HG02763 (cell line): ENCODE data around the gene ST8SIA2.
"Not testable (repeated sequence)": the region's sequence is repeated elsewhere in the genome, so short reads cannot be mapped to it uniquely, and the experiment has no call there.

ENCODE experiments used
- ATAC-seq: cut with Tn5 transposase; IDR thresholded peaks from one replicate; pipeline ENCODE4 v1.9.1; 2021; ENCODE audit warnings: mild to moderate bottlenecking, moderate library complexity; ENCODE audit not compliant: unreplicated experiment

The ST8SIA2 gene

DNA sequence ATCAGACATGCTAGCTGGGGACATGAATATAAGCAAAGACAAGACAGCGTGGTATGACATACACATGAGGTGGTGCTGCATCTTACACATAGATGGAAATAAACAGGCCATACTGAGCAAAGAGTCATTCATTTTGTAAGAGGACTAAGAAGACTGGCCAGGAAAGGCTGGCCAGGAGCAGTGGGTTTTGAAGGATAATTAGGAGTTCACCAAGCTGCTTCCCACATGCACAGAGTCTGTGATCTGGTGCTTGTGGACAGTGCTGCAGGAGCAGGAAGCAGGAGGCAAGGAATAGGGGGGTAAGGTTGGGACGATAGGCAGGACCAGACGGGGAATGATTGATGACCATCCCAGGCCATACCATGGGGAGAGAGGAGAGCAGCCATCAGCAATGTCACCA lies 41.5 kb downstream of the ST8SIA2 start:
- ATAC-seq = no peak

DNA sequence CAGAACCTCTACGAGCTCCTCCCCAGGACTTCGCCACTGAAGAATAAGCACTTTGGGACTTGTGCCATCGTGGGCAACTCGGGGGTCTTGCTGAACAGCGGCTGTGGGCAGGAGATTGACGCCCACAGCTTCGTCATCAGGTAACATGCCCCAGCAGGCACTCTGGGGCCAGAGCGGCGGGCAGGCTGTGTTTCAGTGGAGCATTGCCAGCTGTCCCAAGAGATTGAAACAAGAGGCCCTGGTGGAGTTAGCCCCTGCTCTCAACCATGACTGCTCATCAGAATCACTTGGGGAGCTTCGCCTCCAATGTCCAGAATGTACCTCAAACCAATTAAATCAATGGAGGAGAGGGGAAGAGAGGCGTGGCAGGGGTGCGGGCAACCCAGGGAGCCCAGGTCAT lies 44.8 kb downstream of the ST8SIA2 start:
- ATAC-seq = no peak

DNA sequence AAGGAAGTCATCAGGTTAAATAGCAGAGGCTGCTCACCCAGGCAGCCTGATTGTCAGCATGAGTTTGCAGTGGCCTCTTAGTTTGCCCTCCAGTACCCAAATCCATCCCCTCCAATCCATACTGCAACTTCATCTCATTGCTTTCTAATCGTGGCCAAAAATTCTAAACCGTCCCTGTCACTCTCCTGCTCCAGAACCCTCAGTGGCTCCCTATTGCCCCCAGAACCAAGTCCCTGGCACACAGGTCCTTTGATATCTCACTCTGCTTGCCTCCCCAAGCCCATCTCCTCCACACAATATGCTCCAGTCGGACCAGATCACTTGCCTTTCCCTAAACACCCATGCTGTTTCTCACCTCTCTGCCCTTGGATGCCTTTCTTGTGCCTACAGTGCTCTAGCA lies 49.7 kb downstream of the ST8SIA2 start:
- ATAC-seq = no peak

DNA sequence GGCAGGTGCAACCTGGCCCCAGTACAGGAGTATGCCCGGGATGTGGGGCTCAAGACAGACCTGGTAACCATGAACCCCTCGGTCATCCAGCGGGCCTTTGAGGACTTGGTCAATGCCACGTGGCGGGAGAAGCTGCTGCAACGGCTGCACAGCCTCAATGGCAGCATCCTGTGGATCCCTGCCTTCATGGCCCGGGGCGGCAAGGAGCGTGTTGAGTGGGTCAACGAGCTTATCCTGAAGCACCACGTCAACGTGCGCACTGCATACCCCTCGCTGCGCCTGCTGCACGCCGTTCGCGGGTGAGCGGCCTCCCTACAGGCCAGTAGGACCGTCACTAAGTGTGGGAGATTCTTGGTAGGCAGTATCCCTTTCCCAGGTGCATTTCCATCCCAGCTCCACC lies 51.0 kb downstream of the ST8SIA2 start:
- no peak for ATAC-seq

DNA sequence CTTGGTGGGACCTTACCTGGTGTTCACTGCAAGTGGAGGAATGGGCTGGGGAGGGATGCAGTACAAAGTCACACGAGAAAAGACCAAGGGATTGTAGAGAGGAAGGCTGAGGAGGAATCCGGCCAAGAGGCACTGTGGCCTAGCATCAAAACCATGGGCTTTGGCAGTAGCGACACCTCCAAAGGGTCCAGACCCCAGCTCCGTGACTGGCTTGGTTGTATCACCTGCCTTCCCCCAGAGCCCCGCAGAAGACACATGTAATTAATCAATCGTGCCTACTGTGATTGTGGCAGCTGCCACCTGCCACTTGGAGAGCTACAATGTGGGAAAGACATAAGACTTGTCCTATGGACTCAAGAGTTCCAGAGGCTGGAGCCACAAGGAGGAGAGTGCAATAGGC lies 54.7 kb downstream of the ST8SIA2 start:
- ATAC-seq = no peak

DNA sequence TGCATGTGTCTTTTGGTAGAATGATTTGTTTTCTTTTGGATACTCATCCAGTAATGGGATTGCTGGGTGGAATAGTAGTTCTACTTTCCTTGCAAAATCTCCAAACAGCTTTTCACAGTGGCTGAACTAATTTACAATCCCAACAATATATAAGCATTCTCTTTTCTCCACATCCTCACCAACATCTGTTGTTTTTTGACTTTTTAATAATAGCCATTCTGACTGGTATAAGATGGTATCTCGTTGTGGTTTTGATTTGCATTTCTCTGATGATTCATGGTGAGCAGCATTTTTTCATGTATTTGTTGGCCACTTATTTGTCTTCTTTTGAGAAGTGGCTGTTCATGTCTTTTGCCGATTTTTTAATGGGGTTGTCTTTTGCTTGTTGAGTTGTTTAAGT lies 55.8 kb downstream of the ST8SIA2 start:
- no peak for ATAC-seq

DNA sequence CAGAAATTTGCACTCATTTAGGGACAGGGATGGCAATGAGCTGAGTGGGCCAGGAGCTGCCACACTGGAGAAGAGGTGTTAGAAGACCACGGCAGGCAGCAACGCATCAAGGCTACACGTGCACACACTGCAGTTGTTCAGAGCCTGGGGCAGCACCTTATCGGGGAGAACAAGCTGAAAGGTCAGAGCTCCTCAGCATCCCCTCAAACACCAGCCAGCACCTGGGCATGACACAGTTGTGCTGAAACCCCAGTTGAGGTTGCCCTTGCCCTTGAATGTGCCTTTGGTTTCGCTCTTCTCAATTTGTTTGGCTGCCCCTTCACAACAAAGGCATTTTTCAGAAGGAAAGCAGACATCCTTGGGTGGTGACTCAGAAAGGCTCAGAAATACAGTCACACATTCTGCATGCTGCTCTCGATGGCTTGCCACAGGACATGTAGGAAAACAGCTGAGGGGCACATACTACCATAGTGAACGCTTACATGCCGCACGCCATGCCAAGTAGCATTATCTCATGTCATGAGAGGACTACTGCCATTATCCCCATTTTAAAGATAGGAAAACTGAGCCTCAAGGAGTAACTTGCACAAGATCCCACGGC lies 57.6 kb downstream of the ST8SIA2 start:
- no peak for ATAC-seq

DNA sequence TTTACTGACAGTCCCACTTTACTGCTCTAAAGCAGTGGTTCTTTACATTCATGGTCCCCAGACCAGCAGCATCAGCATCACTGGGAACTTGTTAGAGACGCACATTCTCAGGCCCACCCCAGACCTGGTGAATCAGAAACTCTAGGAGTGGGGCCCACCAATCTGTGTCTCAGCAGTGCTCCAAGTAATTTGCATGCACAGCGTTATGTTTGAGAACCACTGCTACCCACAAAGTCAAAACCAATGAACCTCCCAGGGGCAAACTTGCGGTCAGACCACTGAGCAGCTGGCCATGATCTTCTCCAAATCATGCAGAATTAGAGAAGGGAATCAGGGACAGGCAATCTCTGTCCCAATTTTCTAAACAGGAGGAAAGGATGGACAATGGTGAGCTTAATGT lies 58.5 kb downstream of the ST8SIA2 start:
- ATAC-seq = no peak

DNA sequence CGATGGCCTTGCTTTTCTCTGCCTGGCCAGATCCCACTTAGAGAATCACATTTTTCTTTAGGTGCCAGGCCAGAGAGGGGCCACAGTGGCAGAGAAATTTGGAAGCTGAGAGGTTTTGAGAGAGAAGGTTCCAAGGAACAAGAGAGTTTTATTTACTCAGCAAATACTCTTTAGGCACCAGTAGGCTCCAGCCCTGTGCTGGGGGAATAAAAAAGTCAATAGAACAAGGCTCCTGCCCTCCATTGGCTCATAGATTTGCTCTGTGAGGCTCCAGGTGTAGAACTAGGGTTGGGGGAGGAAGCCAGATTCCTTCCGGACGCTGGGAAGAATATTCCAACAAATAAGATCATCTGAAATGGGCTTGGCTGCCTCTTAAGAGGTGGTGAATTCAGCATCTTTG lies 59.9 kb downstream of the ST8SIA2 start:
- ATAC-seq = no peak

DNA sequence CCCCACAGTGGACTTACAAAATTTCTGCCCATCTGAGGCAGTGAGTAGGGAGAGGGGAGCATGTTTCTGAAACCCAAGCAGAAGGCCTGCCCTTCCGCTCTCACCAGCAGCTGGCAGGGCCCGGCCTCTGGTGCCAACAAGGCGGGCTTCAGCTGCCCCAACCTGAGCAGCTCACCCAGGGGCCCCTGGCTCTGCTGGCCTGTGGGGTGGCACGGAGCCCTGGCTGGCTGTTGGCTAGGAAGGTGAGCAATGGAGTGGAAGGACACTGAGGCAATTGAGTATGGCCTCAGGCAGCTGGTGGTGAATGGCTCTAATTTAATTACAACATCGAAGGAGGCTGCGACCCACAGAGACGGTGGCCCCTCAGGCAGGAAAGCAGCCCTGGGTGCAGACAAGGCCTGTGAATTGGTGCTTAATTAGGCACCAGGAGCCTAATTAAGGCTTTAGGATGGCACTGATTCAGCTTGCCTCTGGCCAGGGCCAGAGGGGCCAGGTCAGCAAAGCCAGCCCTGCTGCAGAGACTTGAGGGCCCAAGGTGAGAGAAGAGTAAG lies 60.9 kb downstream of the ST8SIA2 start:
- ATAC-seq = no peak

DNA sequence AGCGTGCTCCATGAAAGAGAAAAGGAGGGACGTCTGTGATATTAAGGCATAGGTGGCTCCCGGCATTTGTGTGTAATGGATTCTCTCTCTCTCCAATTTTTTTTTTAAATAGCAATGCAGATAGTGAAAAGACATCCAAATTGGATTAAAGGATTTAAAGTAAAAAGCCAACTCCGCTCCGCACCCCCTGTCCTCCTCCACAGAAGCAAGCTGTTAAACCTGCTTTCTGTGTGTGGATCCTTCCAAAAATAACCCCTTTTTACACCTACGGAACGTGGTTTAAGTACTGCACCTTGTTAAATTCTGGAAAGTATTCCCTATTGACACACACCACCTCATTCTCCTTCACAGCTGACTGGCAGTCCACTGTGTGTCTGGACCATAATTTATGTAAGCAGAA lies 61.6 kb downstream of the ST8SIA2 start:
- ATAC-seq = no peak

DNA sequence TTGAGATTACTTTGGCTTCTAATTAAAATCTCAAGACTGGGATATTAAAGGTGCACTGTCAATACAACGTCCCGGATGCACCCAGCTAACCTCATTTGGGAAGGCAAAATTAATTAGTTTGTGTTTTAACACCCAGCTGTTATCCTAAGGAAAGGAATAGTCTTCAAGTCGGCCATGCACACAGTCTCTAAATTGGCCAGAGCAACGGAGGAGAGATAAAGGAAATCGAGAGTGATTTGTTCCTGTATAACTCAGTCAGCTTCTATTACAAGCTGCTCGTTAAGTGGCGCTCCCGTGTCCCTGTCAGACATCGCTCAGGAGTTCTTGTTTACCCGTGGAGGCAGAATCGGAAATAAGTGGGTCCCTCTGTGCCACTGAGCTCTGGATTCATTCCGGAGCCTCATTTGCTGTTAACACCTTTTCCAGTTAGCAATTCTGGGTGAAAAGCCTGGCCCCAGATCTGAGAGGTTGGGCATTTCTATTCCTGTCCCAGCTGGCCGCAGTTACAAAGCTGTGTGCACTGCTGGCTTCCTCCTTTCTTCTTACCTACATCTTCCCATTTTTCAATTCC lies 63.9 kb downstream of the ST8SIA2 start:
- no peak for ATAC-seq

DNA sequence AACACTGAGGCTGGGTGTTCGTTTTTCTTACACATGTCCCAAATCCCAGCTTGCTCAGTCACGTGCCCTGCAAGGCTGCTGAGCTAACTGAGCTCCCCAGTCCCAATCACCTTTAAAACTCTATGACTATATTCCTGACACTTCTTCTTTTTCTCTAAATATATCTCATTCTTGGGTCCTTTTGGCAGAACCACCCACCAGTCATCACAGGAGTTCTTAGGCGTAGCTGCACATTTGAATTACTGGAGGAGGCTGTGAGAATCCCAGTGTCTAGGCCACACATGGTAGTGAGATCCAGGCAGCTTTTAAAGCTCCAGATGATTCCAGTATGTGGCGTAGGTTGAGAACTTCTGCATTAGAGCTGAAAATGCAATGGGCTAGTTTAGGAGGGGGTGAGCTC lies 66.3 kb downstream of the ST8SIA2 start:
- no peak for ATAC-seq

DNA sequence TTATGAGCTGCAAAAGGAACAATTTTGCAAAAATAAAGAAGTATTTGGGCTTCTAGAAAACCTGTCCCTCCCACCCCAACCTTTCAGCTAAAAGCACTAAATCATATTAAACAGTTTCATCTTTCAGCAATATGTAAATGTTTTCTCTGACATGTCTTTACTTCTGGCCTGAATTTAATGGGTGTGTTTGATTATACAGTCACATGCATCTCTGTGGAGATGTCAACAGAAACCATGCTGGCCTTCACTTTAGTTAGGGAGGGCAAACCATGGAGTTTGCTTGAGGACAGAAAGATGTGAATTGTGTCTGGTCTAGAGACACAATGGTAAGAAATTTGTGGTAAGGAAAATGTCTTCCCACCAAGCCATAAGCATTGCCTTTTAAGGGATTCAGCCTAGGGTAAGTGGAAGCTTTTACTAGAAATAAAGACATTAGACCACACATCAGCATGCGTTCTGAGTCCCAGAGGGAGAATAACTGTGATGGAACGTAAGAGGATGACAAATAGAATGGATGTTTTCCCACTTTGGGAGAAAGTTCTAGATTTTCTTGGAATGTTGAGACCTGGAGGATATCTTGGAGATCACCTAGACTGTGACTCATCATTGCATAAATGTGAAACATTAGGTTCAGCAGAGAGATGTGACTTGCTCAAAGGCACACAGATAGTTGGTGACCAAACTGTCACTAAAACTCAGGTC lies 68.9 kb downstream of the ST8SIA2 start:
- ATAC-seq = no peak

DNA sequence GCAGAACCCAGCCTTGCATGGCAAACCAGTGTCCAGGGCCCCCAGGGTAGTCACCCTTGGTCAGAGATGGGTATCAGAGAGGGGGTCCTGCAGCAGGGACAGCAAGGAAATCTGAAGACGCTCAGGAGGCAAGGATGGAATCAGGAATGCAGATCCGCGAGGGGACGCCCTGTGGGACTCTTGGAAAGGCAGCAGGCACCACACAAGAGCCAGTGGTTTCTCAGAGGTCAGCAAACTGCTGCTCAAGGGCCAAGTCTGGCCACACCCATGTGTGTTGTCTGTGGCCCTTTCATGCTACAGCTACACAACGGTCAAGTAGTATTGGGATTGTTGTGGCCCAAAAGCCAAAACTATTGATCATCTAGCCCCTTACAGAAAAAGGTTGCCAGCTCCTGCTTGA lies 69.7 kb downstream of the ST8SIA2 start:
- ATAC-seq = no peak

DNA sequence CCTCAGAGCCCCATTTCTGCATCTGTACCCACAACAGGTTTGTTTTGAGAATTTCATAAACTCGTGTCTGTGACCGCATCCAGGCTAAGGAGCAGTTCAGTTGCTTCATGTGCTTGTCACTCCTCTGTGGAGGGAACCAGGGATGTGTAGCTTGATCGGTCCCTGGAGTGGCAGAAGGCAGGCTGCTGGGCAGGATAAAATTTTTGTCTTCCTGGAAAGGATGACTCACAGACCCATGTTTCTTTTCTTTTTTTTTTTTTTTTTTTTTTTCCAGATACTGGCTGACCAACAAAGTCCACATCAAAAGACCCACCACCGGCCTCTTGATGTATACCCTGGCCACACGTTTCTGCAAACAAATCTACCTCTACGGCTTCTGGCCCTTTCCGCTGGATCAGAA lies 70.1 kb downstream of the ST8SIA2 start:
- no peak for ATAC-seq

DNA sequence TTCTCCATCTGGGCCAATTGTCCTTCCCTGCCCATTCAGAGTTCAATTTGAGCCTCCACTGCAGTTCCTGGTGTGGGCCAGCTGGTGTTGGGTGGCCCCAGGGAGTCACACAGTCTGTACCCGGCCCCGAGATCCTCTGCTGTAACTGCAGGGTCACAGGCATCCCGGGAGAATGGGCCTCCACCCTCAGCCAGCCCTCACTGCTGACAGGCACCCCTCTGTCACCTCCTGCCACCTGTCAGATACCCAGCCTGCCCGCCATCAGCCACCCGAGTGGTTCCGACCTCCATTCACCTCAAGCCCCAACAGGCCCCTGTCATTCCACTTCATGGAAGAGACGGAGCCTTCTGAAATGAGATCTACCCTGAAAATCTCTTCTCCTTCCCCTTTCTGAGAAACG lies 73.2 kb downstream of the ST8SIA2 start:
- ATAC-seq = no peak

DNA sequence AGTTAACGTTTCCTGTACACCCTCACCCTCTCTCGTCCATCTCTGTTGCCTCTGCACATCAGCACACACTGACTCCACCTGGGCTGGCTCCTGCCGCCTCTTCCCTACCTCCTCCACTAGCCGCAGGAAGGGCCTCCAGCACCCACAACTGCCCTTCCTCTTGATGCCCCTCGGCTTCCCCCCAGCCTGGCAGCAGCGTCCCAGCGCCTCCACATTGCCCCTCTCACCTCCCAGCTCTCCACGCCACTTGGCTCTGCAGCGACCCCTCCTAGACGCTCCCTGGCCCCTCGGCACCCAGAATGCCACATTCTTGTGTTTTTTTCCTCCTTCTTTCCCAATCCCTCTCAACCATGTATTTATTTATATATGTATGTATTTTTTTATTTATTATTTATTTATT lies 73.6 kb downstream of the ST8SIA2 start:
- ATAC-seq = no peak

DNA sequence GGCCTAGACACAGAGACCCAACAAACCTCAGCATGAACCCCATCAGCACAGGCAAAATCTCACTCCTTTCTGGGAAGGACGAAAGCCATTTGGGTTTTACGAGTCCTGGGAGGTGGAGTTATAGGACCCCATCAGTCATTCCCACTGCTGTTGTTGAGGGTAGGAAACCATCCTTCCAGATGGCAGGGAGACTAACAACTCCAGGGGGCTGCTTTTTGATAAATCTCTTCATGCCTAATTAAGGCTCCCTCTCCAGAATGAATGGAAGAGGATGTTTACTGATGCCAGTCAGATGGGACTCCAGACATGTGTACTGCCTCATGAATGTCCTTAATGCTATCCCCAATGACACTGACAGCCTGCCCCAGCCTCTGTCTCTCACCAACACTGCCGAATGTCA lies 75.3 kb downstream of the ST8SIA2 start:
- ATAC-seq = no peak

DNA sequence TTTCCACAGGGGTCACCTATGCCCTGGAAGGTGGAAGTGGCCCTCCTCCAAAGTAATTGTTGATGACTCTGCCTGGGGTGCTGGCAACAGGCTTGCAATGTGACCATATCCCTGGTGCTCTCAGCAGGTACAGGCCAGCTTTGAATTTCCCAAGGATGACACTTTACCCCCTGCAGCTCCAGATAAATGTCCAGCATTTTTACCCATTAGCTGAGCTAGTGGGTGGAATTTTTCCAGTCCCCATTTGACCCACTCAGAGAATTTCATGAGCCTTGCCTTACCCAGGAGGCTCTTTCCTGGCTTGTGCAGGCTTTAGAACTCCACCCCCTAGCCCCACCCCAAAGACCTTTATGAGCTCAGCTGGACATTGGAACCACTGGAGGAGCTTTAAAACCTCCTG lies 77.6 kb downstream of the ST8SIA2 start:
- no peak for ATAC-seq

DNA sequence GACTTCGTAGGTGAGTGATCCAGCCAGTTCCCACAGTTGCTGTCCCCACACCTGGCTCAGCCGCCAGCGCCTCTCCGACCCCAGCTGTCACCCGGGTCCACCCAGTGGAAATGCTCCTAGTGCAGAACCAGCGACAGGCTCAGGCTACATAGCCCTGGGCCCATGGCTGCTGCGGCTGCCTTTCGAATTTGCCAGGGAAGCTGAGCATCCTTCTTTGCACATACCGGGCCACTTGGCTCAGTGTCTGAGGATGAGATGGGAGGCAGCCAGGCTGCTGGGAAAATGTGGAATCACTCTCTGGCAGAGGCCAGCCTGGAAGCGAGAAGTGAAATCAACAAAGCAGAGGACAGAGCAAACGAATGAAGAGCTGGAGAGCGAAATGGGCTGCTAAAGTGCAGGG lies 80.1 kb downstream of the ST8SIA2 start:
- no peak for ATAC-seq

DNA sequence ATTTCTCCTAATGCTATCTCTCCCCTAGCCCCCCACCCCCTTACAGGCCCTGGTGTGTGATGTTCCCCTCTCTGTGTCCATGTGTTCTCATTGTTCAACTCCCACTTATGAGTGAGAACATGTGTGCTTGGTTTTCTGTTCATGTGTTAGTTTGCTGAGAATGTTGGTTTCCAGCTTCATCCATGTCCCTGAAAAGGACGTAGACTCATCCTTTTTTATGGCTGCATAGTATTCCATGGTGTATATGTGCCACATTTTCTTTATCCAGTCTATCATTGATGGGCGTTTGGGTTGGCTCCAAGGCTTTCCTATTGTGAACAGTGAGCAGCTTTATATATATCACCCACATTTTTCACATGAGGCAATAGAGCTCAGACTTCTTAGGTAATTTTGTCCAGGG lies 86.0 kb downstream of the ST8SIA2 start:
- not testable (repeated sequence) for ATAC-seq
